PC-9 (cell line): ENCODE data around the gene EPS8L2.

Experiments used
- EZH2 ChIP-seq: fragments of 200-600 bp; sonication (generic); IDR thresholded peaks from 2 replicates; pipeline ENCODE4 v1.8.0; 2017; ENCODE audit warnings: antibody characterized with exemption, low read depth
- TF ChIP-seq, protein P1 (sequence below): fragments of 200-600 bp; sonication (generic); conservative IDR thresholded peaks from 2 replicates; pipeline ENCODE4 v1.6.1; 2017; ENCODE audit warnings: mixed run types, antibody characterized with exemption, mild to moderate bottlenecking, moderate library complexity

DNA sequence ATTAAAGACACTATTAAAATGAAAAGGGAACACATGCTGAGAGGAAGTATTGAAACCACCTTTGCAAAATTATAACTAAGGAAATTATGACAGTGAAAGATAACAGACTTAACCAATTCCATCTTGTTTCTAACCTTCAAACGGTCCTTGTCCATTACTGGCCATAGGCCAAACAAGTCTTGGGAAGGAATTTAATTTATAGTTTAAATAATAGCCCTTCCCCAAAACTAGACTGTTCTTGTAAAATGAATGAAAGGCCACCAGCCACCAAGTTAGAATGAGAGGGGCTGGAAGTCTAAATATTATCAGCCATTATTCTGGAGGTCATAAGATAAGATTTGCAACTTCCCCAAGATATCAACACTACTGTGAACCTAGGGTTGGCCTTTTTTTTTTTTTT lies 39.4 kb downstream of the EPS8L2 start:
- TF ChIP-seq, protein P1, sequence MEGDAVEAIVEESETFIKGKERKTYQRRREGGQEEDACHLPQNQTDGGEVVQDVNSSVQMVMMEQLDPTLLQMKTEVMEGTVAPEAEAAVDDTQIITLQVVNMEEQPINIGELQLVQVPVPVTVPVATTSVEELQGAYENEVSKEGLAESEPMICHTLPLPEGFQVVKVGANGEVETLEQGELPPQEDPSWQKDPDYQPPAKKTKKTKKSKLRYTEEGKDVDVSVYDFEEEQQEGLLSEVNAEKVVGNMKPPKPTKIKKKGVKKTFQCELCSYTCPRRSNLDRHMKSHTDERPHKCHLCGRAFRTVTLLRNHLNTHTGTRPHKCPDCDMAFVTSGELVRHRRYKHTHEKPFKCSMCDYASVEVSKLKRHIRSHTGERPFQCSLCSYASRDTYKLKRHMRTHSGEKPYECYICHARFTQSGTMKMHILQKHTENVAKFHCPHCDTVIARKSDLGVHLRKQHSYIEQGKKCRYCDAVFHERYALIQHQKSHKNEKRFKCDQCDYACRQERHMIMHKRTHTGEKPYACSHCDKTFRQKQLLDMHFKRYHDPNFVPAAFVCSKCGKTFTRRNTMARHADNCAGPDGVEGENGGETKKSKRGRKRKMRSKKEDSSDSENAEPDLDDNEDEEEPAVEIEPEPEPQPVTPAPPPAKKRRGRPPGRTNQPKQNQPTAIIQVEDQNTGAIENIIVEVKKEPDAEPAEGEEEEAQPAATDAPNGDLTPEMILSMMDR: no peak
- TF ChIP-seq EZH2: no peak
